HG03039 (cell line): ENCODE results near the gene ESD.
"Not testable (repeated sequence)": the region's sequence is repeated elsewhere in the genome, so short reads cannot be mapped to it uniquely, and the experiment has no call there.

Source experiments
- ATAC-seq: cut with Tn5 transposase; IDR thresholded peaks from one replicate; pipeline ENCODE4 v1.9.1; 2021; ENCODE audit warnings: mild to moderate bottlenecking, moderate library complexity; ENCODE audit not compliant: unreplicated experiment

Gene ESD

DNA sequence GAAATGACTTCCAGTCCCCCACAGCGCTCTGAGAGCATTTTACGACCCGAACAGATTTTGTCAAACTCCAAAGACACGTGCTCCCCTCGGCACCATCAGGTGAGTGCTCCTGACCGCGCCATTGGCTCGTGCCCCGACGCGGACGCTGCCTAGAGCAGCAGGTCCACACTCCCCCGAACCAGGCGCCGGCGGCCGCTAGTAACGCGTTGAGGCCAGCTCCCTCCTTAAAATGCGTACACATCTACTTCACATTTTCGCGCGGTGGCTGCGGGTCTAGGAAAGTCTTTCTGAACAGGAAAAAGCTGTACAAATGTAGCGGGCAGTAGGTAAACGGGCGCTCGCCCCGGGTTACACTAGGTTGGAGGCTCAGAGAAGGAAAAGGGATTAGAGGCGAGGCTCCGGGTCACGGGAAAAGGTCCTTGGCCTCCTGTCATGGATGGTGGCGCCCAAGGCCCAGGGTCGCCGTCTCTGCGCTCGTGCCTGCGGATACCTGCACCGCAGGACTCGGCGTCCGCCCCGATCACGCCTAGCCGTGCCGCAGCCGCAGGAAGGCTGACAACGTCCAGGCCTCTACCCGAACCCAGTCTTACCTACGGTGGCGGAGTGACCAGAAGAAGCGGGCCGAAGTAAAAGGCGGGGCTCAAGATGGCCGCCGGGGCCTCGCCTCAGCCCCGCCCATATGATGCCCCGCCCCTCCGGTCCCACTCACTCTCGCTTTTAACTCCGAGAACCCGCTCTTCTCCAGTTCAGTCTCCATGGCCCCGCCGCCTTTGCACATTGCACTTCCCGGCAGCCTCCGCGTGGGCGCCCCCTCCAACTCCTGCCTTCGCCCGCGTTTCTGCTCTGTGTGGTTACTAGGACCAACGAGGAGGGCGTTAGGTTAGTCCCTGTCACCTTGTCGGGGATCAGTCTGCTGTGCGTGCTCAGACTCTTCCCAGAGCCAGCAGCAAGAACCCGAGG is at the start of gene ESD:
ESD (minus strand) TSS at position 647 of the 960 bp plus-strand sequence. CDS start 5,748 bp downstream, outside the sequence.
- ATAC-seq = peak; percentile 87

DNA sequence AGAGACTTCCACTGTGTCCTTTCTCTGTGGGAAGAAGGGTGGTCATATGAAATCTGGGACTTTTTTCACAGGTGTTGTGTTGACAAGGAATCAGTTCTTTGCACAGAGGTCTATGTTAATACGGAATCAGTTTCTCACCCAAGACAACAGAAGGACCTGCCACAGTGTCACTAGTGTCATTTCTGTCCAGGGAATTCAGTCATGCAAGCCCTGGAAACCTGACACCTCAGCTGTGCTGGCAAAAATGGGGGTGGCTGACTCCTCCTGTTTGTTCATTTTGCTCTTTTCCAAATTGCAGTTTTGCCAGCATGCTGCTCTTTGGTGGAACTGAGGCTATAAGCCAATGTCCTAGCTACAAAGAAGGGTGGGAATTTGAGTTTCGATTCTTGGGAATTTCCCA is 49.8 kb upstream of the ESD start:
- no peak for ATAC-seq

DNA sequence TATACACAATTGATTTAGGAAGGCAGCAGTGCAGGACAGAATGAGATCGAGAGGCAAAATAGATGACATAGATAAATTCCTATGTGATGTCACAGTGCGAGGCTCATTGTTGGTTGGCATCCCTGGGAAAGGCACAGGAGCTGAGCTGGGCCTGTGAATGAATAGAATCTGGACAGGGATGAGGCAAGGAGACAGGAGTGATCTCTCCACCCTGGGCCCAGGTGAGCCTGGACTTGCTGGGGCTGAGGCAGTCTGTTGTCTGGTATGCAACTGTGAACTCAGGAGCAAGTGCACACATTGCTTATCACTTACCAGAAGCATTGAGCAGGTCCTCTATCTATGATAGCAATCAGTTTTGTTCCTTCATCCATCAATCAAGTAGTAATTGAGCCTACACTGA is 48.2 kb upstream of the ESD start:
- ATAC-seq = no peak

GRCh38 chr13:46844431-46844830 is 47.5 kb upstream of the ESD start:
- ATAC-seq = no peak

DNA sequence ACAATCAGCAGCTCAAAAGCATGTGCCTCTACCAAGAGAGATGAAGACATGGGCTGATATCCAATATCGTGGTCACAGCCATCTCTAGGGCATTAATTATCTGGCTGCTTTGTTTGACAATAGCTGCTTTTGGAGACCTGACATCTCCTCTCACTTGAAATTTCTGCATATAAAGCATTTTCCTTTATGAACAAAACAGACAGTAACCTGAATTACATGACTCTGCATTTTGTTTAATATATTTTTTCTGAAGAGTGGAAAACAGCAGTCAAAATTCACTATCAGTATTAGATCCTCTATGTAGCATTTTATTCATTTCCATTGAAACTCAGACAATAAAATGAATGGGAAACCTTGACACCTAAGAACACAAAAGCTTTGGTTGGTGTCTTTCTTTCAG is 42.4 kb upstream of the ESD start:
- ATAC-seq = no peak

GRCh38 chr13:46834657-46835056 is 37.7 kb upstream of the ESD start:
- ATAC-seq = no peak

- ATAC-seq = no peak
Measured at GRCh38 chr13:46831588-46832194, 34.7 kb upstream of the ESD start.

DNA sequence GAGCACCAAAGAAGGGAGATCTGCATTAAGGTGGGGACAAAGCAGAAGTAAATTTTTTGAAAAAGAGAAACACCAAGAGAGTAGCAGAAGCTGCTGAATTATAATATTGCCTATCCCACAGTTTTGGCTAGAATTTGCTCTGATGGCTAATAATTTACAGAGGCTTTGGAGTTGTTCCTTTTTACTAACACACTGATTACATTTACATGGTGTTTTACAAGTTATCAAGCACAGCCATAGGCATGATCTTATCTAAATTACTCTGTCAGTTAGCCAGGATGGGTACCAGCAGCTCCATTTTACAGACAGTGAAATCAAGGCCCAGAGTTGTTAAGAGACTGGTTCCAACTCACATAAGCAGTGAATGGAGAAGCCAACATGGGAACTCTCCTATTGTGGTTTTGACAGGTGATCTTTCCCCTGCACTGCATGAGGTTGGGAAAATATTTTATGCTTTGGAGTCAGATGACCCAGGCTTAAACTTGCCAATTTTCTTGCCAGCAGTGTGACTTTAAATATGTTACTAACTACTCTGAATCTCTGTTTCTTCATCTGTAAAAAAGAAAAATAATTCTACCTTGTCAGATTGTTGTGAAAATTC is 33.5 kb upstream of the ESD start:
- no peak for ATAC-seq

- no peak for ATAC-seq
Measured at GRCh38 chr13:46822551-46822950, 25.6 kb upstream of the ESD start.

GRCh38 chr13:46817838-46818476 is 21.0 kb upstream of the ESD start:
- ATAC-seq = no peak

- no peak for ATAC-seq
Measured at GRCh38 chr13:46817095-46817494, 20.1 kb upstream of the ESD start.

GRCh38 chr13:46816371-46816770 is 19.4 kb upstream of the ESD start:
- ATAC-seq = no peak

DNA sequence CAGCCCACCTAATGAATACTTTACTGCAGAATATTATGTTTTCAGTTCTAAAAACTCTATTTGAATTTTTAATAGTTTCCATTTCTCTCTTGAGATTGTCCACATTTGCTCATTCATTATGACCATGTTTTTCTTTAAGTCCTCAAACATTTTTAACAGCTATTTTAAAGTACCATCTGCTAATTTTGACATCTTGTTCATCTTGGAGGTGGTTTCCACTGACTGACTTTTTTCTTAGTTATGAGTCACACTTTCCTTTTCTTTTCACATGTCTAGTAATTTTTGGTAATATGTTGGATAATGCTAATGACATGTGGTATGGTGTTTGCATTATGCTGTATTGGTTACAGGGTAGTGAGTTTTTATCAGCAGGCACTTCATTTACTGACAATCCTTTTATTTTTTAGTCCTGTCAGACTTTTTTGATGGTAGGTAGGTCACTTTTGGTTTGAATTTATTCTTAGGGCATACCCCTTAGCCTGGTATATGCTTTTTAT is 15.4 kb upstream of the ESD start:
- no peak for ATAC-seq

GRCh38 chr13:46810440-46810839 is 13.5 kb upstream of the ESD start:
- ATAC-seq = no peak

DNA sequence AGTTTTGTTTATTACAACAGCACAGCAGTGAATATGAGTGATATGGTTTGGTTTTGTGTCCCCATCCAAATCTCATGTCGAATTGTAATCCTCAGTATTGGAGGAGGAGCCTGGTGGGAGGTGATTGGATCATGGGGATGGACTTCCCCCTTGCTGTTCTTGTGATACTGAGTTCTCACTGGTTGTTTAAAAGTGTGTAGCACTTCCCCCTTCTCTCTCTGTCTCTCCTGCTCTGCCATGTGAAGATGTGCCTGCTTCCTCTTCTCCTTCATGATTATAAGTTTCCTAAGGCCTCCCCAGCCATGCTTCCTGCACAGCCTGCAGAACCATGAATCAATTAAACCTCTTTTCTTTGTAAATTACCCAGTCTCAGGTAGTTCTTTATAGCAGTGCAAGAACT is 8.0 kb upstream of the ESD start:
- not testable (repeated sequence) for ATAC-seq

DNA sequence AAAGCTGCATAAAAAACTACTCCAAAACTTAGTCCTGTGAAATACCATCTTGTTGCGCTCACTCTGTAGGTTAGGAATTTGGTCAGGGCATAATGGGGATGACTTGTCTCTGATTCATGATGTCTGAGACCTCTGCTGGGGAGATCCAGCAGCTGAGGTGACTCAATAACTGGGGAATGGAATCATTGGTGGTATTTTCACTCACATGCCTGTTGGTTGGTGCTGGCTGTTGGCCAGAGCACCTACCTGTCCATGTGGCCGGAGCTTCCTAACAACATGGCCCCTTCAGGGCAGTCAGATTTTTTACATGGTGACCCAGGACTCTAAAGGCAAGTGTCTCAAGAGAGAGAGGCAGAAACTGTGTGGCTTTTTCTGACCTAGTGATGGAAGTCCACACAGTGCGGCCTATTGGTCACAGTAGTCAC is 7.4 kb upstream of the ESD start:
- ATAC-seq = no peak

DNA sequence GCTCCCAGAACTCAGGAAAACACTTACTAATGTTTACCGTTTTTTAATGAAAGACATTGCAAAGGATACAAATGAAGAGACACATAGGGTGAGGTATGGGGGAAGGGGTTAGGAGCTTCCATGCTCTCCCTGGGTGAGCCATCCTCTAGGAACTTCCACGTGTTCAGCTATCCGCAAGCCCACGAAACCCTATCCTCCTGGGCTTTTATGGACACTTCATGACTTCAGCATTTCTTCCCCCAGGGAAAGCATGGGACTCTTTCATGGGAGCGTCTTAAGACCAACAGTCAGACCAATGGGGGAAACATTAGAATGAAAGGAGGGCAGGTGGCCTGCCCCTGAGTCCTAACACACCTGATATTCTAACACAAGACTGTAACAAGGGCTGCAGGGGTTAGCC is 6.6 kb upstream of the ESD start:
- no peak for ATAC-seq

GRCh38 chr13:46801858-46802257 is 4.9 kb upstream of the ESD start:
- ATAC-seq = no peak

- ATAC-seq = no peak
Measured at GRCh38 chr13:46799139-46799538, 2.2 kb upstream of the ESD start.

GRCh38 chr13:46797501-46798237 is 708 bp upstream of the ESD start:
- no peak for ATAC-seq

DNA sequence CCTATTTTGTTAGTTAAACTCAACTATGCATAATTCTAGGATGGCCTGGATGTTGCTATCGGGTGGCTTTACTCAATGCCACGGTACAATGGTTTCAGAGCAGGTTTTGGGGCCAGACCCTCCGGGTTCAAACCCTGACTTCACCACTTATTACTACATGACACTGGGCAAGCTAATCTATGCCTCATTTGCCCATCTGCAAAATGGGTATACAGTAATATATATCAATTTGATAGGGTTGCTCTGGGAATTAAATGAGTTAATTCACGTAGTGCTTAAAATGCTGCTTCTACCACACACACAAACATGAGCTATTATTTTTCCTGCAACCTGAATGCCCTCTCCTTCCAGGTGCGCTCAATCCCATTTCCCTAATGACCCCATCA is 839 bp downstream of the ESD start:
- ATAC-seq = no peak
